ENCODE results near the gene GLP1R.
"Not testable (repeated sequence)": the region's sequence is repeated elsewhere in the genome, so short reads cannot be mapped to it uniquely, and the experiment has no call there.

GLP1R gene

DNA sequence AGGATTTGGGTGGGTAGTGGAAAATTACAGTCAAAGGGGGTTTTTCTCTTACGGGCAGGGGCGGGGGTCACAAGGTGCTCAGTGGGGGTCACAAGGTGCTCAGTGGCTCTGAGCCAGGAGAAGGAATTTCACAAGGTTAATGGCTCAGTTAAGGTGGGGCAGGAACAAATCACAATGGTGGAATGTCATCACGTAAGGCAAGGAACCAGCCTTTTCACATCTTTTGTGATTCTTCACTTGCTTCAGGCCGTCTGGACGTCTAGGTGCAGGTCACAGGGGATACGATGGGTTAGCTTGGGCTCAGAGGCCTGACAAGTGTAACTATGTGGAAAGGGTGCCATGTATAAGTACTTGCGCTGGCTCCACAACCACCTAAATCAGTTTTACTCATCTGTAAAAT, 87.6 kb downstream of the GLP1R start:
- not testable (repeated sequence) for DNase-seq

DNA sequence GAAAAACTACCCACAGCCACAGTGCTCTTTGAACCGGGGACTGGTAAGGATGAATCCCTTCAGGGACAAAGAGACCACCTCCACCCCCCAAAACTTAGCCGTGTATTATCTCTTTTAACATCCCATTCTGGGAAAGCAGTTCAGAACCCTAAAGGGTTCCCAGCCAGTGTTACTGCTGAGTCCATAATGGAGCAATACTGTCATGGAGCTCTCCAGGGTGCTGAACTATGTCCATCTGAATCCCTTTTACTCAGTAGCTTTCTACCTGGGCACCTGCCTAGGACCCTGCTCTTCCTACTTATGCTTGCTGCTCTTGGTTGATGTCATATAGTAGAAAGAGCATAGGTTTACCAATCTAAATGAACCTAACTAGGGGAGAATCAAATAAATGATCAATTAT, 88.7 kb downstream of the GLP1R start:
- no peak for DNase-seq
